Measurements from ENCODE around the gene EIPR1.

Gene EIPR1

DNA sequence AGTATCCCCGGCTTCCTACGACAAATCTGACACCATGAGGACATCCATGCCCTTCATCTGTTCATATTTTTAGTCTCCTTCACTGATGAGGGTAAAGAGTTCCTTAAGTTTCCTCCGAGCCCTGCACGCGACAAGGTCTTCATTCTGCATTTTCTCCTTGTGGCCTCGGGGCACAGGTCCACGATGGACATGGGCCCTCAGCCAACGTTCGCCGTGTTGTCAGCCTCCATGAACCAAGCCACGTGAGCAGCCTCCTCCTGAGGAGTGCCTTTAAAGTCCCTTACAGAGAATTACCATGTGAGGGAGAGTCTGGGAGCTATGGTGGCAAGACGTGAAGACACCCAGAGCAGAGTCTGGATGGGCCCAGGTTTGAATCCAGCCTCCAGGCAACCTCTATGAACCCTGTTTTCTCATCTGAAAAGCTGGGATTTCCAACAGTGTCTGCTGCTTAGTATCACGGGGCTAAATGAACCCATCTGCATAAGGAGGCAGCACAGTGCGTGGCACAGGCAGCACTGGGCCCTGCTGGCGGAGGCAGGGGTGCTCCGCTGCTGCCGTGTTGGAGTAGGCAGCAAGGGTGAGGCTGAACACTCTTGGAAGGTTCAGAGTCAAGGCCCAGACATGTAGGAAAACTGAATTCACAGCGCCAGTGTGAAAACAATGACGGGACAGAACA lies 54.1 kb downstream of the EIPR1 start:
- H3K27me3 Mint-ChIP-seq (ENCODE audit: low read depth), result no peaks in the 10 kb centered on the region
- no peaks in the 10 kb centered on the region for H3K9me3 Mint-ChIP-seq
- H3K36me3 Mint-ChIP-seq (ENCODE audit: low read depth), result peaks cover 8% of the 10 kb centered on the region
- TF ChIP-seq, protein P1, sequence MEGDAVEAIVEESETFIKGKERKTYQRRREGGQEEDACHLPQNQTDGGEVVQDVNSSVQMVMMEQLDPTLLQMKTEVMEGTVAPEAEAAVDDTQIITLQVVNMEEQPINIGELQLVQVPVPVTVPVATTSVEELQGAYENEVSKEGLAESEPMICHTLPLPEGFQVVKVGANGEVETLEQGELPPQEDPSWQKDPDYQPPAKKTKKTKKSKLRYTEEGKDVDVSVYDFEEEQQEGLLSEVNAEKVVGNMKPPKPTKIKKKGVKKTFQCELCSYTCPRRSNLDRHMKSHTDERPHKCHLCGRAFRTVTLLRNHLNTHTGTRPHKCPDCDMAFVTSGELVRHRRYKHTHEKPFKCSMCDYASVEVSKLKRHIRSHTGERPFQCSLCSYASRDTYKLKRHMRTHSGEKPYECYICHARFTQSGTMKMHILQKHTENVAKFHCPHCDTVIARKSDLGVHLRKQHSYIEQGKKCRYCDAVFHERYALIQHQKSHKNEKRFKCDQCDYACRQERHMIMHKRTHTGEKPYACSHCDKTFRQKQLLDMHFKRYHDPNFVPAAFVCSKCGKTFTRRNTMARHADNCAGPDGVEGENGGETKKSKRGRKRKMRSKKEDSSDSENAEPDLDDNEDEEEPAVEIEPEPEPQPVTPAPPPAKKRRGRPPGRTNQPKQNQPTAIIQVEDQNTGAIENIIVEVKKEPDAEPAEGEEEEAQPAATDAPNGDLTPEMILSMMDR (IDR thresholded peaks at IDR 0.05; ENCODE audit: unreplicated experiment in 3 of 3), result no peak
- H3K4me1 Mint-ChIP-seq, result no peaks in the 10 kb centered on the region
- H3K4me3 Mint-ChIP-seq, result no peak overlapping the region
- H3K27ac Mint-ChIP-seq, result no peak overlapping the region

DNA sequence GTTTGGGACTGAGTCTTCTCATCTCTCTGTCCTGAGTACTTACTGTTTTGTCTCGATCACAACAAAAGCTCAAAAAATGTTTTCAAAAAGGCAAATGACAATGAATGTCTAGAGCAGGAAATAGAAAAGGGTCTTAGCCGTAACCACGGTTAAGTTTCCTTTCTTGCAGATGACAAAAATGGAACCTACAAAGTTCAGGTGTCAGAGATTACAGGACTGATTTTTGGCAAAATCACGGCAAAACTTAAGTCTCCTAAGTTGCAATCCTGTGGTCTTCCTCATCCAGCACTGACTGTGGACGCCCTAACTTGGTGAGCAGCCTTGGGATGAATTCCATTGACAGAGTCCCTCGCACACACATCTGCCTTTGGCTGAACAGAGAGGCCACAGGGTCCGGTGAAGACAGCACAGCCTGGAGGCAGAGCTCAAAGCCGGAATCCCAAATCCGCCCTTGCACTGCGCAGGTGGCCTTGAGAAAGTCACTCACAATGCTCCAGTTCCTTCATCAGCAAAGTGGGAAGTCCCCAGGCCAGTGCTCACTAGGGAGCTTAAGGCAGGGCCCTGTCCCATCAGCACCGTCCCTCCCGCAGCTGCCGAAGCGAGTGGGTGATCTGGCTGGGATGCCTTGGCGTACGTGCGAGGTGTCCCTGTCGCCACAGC lies 55.2 kb downstream of the EIPR1 start:
- Mint-ChIP-seq H3K36me3 (ENCODE audit: low read depth) (peaks cover 14% of the 10 kb centered on the region), H3K27me3 (ENCODE audit: low read depth) (no peaks in the 10 kb centered on the region), H3K4me3 (no peak overlapping the region), H3K27ac (no peak overlapping the region), H3K4me1 (no peaks in the 10 kb centered on the region), H3K9me3 (no peaks in the 10 kb centered on the region)
- TF ChIP-seq, protein P1 (IDR thresholded peaks at IDR 0.05; ENCODE audit: unreplicated experiment in 3 of 3), result no peak

DNA sequence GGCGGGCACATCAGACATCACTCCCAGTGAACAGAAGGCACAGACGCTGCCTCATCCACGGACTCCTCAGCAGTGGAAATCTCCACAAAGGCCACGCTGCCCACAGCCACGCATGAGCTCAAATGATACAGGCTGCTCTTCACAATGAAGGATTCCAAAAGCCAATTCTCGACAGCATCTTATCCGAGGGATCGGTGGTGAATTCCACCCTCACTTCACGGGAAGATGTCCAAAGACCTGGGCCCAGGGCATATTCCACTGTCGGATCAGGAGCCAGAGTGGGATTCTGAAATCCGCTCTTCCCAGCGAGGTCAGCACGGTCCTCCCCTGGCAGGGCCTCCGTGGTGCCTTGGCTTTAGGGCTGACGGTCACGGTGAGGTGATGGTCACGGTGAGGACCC lies 55.8 kb downstream of the EIPR1 start:
- TF ChIP-seq, protein P1 (IDR thresholded peaks at IDR 0.05; ENCODE audit: unreplicated experiment in 3 of 3), result no peak
- H3K9me3 Mint-ChIP-seq, result no peaks in the 10 kb centered on the region
- no peak overlapping the region for H3K4me3 Mint-ChIP-seq
- H3K27me3 Mint-ChIP-seq (ENCODE audit: low read depth), result no peaks in the 10 kb centered on the region
- peaks cover 14% of the 10 kb centered on the region for H3K36me3 Mint-ChIP-seq (ENCODE audit: low read depth)
- H3K27ac Mint-ChIP-seq, result no peak overlapping the region
- H3K4me1 Mint-ChIP-seq, result no peaks in the 10 kb centered on the region

DNA sequence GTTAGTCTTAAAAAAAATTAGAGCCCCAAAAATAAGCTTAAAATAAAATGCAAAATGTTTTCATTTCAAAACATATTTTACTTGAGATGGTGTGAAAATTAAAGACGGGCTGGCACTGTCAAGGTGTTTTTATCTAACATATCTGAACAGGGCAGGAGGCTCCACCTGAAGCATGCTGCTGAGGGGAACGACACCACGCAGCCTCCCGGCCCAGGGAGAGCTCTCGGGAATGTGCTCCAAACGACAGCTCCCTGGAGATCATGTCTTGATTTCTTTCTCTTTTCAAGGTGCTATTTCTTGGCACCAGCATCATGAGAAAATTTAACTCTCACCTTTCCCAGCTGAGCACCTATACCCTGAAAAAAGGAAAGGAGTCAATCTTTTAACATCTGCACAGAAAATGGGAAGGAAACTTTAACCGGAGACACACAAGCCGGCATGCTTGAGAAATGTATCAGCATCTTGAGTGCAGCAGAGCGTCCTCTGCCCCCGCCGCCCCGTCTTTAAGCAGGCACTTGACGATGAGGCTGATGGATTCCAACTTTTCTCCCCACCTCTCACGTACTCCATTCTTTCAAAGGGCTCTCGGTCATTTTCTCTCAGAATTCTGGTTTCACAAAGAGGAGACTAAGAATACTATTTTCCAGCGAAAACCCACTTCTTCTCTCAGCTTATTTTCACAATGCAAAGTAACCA lies 56.6 kb downstream of the EIPR1 start:
- H3K36me3 Mint-ChIP-seq (ENCODE audit: low read depth), result peaks cover 19% of the 10 kb centered on the region

DNA sequence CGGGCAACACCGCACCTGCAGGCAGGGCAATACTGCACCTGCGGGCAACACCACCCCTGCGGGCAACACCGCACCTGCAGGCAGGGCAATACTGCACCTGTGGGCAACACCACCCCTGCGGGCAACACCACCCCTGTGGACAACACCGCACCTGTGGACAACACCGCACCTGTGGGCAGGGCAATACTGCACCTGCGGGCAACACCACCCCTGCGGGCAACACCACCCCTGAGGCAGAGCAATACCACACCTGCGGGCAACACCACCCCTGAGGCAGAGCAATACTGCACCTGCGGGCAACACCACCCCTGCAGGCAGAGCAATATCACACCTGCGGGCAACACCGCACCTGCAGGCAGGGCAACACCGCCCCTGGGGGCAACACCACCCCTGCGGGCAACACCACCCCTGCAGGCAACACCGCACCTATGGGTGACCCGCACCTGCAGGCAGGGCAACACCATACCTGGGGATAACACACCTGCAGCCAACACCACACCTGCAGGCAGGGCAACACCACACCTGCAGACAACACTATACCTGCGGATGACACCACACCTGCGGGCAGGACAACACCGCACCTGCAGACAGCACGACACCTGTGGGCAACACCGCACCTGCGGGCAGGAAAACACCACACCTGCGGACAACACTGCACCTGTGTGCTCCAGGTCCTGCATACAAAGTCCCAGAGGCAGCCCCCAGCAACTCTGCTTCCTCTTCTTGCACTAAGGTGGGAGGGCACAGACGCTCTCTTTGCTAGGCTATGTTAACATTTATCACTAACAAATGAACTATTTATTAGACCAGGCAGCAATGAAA lies 57.7 kb downstream of the EIPR1 start:
- TF ChIP-seq, protein P1 (IDR thresholded peaks at IDR 0.05; ENCODE audit: unreplicated experiment in 3 of 3), result no peak
- Mint-ChIP-seq H3K36me3 (ENCODE audit: low read depth) (peaks cover 19% of the 10 kb centered on the region), H3K4me3 (no peak overlapping the region), H3K27ac (no peak overlapping the region), H3K9me3 (no peaks in the 10 kb centered on the region), H3K27me3 (ENCODE audit: low read depth) (no peaks in the 10 kb centered on the region), H3K4me1 (peaks cover 5% of the 10 kb centered on the region)

More for the DNA sequence above, 56.6 kb downstream of the EIPR1 start:
- H3K4me1 Mint-ChIP-seq, result peaks cover 5% of the 10 kb centered on the region
- no peak overlapping the region for H3K27ac Mint-ChIP-seq
- TF ChIP-seq, protein P1 (IDR thresholded peaks at IDR 0.05; ENCODE audit: unreplicated experiment in 3 of 3), result no peak
- H3K27me3 Mint-ChIP-seq (ENCODE audit: low read depth), result no peaks in the 10 kb centered on the region
- no peaks in the 10 kb centered on the region for H3K9me3 Mint-ChIP-seq
- H3K4me3 Mint-ChIP-seq, result no peak overlapping the region
